GM18505 (cell line): ENCODE results near the gene B3GAT1.
"Not testable (repeated sequence)": the region's sequence is repeated elsewhere in the genome, so short reads cannot be mapped to it uniquely, and the experiment has no call there.

ENCODE experiments used
- ATAC-seq: cut with Tn5 transposase; IDR thresholded peaks from one replicate; pipeline ENCODE4 v1.9.1; 2021; ENCODE audit not compliant: unreplicated experiment
- POLR2A ChIP-seq: IDR thresholded peaks from 4 replicates; pipeline ENCODE4 v1.6.1; 2011; ENCODE audit warnings: borderline replicate concordance; ENCODE audit not compliant: insufficient read depth, insufficient read length; ENCODE audit errors: extremely low read depth

The B3GAT1 gene

GRCh38 chr11:134447696-134448095 lies 35.7 kb upstream of the B3GAT1 start:
- no peak for TF ChIP-seq POLR2A
- no peak for ATAC-seq

GRCh38 chr11:134445601-134446325 lies 33.7 kb upstream of the B3GAT1 start:
- TF ChIP-seq POLR2A = no peak
- ATAC-seq = no peak

DNA sequence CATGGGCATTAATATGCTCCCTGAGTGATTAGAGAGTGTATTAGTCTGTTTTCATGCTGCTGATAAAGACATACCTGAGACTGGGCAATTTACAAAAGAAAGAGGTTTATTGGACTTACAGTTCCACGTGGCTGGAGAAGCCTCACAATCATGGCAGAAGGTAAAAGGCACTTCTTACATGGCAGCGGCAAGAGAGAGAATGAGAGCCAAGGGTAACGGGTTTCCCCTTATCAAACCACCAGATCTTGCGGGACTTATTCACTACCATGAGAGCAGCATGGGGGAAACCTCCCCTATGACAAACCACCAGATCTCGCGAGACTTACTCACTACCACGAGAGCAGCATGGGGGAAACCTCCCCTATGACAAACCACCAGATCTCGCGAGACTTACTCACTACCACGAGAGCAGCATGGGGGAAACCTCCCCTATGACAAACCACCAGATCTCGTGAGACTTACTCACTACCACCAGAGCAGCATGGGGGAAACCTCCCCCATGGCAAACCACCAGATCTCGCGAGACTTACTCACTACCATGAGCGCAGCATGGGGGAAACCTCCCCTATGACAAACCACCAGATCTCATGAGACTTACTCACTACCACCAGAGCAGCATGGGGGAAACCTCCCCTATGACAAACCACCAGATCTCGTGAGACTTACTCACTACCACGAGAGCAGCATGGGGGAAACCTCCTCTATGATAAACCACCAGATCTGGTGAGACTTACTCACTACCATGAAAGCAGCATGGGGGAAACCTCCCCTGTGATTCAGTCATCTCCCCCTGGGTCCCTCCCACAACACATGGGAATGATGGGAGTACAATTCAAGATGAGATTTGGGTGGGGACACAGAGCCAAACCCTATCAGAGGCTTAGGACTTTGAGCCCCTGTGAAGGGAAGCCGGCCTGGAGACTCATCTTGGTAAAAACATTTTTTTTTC lies 32.4 kb upstream of the B3GAT1 start:
- not testable (repeated sequence) for ATAC-seq

DNA sequence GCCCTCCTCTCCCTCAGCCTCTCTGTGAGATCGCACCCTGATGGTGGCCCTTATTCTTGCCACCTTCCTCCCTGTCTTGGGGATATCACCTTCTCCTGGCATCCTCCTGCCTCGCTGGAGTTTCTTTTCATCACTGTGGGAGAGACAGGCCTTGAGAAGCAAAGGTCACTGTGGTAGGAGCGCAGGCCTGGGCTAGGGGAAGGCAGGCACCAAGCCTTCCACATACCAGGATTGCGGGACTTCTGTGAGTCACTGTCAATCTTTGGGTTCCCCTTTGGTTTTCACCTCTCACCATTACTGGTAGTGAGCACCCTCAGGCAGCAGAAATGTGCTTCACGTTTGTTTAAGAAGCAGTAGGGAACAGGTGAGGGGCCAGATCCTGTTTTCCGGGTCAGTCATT lies 31.2 kb upstream of the B3GAT1 start:
- no peak for ATAC-seq
- no peak for TF ChIP-seq POLR2A

DNA sequence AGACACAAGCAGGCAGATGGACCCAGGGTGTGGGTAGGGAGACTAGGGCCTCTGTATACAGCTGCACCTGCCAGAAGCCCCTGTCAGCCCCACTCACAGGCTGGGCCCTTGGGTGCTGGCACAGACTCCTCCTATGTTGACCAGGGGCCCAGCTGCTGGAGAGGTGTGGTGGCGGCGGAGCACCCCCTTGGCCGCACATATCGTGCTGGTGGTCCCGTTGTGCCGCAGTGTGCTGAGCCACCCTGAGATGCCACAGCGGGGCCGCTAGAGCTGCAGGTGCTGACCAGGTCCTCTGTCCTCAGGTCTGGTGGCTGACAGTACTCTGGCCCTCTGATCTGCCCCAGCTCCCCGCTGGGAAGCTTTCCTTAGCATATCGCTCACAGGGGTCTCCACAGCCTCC lies 30.2 kb upstream of the B3GAT1 start:
- ATAC-seq = no peak
- TF ChIP-seq POLR2A = no peak

GRCh38 chr11:134441706-134442105 lies 29.7 kb upstream of the B3GAT1 start:
- TF ChIP-seq POLR2A = no peak
- ATAC-seq = no peak

GRCh38 chr11:134441281-134441680 lies 29.2 kb upstream of the B3GAT1 start:
- no peak for TF ChIP-seq POLR2A
- no peak for ATAC-seq

- TF ChIP-seq POLR2A = no peak
- ATAC-seq = no peak
These were observed 28.8 kb upstream of the B3GAT1 start for GRCh38 chr11:134440851-134441250.

DNA sequence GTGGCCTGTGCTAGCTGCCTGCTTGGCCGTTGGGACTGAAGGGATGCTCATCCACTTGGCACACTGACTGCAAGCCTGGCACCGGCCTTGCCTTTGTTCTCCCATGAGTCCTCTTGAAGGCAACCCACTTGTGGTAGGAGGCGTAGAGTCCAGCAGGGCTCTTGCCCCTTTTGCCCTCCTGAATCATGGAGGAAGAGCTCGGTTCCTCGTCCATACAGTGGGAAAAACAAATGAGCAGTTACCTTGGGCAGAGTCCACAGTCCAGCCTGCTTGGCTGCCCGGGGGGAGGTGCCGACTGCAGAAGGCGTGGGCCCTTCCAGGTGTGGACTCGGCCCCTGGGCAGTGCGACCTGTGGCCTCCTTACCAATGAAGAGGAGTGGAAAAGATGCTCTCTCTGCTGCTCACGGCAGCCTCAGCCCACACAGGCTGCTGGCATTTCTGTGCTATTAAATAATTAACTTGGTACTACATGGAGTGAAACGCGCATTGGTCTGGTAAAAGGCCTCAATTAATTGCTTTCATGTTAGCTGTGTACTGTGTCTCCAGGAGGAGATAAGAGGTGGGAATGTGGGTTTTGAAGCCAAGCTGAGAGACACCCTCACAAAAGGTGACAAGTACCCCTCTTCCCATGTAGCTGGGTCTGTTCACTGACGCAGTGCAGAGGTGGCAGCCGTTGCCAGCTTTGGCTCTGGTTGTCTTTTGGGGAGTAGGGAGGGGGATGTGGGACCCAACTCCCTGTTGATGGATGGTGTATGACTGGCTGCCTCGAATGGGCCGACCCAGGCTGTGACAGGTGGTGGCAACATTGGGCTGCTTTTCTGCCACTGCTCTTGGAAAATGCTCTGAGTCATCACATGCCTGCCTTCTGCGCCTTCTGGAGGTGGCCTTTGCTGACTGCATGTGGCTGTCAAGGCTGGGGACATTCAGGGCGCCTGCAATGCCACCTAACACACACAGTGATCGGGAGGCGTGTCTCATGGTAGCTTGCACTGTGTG lies 26.8 kb upstream of the B3GAT1 start:
- TF ChIP-seq POLR2A = no peak
- no peak for ATAC-seq

- TF ChIP-seq POLR2A = no peak
- ATAC-seq = no peak
These were observed 25.8 kb upstream of the B3GAT1 start for GRCh38 chr11:134437821-134438220.

GRCh38 chr11:134436781-134437180 lies 24.7 kb upstream of the B3GAT1 start:
- ATAC-seq = no peak
- TF ChIP-seq POLR2A = no peak

GRCh38 chr11:134433806-134434205 lies 21.8 kb upstream of the B3GAT1 start:
- ATAC-seq = no peak
- no peak for TF ChIP-seq POLR2A

DNA sequence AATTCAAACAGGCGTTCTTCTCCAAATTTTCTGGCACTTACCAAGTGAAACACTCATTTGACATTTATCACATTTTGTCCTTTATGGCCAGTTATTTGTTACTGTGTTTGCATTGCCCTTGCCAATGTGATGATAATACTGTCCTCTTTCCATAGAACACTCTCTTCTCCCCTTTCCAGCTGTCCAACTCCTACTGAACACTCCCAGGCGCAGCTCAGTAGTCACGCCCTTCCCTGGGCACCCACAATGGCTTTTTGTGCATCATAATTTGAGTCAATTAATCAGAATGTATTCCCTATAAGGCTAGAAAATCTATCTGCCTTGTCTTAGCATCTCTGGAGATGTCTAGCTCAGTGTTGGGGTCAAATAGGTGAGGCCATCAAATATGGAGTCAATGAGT lies 21.2 kb upstream of the B3GAT1 start:
- no peak for TF ChIP-seq POLR2A
- no peak for ATAC-seq
